Activated naive CD4-positive, alpha-beta T cell treated with anti-CD3 and anti-CD28 coated beads for 36 hours (primary cell): ENCODE results near the gene DIP2C. TPM values are rescaled to one million over a fixed set of nuclear protein-coding genes. Genes with fewer than 3 reads are reported as not detected.

Experiments
- CTCF ChIA-PET: fragments of 350-600 bp; sonication (Branson Sonifier 250); formaldehyde crosslinking; loops from one replicate; lab custom pipeline; 2021; ENCODE audit warnings: antibody characterized with exemption; lab: Charles Lee
- DNase-seq: peaks from one replicate; pipeline ENCODE4 v3.0.0-alpha.2; 2020
- H3K27ac Mint-ChIP-seq: one replicate; pipeline ENCODE4 v1.8.0; 2021; ENCODE audit warnings: mild to moderate bottlenecking, mixed read lengths
- H3K27me3 Mint-ChIP-seq: one replicate; pipeline ENCODE4 v1.8.0; 2021; ENCODE audit warnings: low read depth, mixed read lengths
- H3K36me3 Mint-ChIP-seq: one replicate; pipeline ENCODE4 v1.8.0; 2021; ENCODE audit warnings: low read depth, mixed read lengths
- H3K4me1 Mint-ChIP-seq: one replicate; pipeline ENCODE4 v1.8.0; 2021; ENCODE audit warnings: low read depth, mixed read lengths
- H3K4me3 Mint-ChIP-seq: one replicate; pipeline ENCODE4 v1.8.0; 2021; ENCODE audit warnings: mild to moderate bottlenecking, moderate library complexity, mixed read lengths
- H3K9me3 Mint-ChIP-seq: one replicate; pipeline ENCODE4 v1.8.0; 2021; ENCODE audit warnings: mixed read lengths
- intact Hi-C: fragments of 100-400 bp; cut with micrococcal nuclease; formaldehyde crosslinking; loops from one replicate; pipeline ENCODE4 v1.15.1; 2023
- total RNA-seq, 2 experiments: library from RNA; stranded (reverse); gene quantifications; one replicate each; pipeline ENCODE4 v1.2.3, GENCODE V29; 2021

Gene DIP2C
- total RNA-seq, 2 experiments from 2014 or later, result 0.67 to 0.91 TPM

DNA sequence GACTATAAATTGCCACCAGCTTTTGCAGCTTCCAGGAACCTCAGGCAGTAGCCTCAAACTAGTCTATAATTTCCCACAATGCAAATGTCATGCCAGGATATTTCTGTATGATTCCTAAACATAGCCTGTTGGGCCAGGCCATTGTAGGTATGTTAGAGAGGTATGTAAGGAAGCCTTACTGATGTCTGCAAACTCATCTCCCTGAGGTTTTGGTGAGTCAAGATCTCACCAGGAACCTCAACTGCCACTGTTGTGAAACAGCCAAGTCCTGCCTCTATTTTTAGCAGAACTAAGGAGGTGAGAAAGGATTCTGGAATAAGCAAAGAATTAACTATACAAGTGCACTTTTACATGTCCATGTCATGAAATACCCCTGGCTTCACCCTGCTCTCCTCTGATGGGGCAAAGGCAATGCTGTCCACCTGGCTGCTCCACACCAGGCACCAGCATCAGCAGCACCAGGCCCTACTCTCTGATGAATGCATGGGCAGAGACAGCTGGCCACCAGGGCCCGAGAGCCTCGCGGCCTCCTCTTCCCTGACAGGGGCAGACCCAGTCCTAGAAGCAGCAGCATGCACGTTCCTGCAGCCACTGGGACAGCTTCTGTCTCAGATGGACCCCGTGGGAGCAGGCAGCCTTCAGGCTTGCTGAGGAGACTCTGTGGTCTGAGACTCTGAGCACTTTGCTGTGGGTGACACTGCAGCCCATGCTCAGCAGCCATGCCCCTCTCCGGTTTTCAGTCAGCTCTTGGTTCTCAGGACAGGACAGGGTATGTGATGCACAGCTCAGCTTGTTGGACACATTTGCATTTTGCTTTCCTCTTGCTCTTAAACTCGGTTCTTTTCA is 407.0 kb downstream of the DIP2C start:
- Mint-ChIP-seq H3K36me3 (peaks cover 1% of the 10 kb centered on the region), H3K27me3 (no peaks in the 10 kb centered on the region), H3K27ac (no peak overlapping the region), H3K4me1 (peaks cover 5% of the 10 kb centered on the region), H3K4me3 (no peak overlapping the region), H3K9me3 (no peaks in the 10 kb centered on the region)
- intact Hi-C loops, result no loop called here
- CTCF ChIA-PET, result no interaction called here
- DNase-seq, result no peak

DNA sequence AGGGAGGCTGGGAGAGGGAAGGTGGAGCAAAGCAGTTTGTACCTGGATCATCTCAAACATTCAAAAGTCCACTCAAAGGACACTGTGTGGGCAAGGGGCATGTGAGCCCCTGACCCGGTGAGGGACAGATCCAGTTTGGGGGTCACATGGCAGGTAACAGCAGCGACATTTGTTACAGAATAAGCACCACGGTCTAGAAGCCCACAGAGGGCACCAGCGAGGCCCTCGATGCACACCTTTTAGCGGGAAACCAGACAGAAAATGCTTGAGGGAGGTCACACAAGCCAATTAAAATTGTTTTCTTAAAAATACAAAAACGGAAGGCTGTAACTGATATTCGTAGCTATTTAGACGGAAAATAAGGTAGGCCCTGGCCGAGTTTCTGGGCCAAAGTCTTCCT is 409.8 kb downstream of the DIP2C start:
- intact Hi-C loops, result no loop called here
- no peak overlapping the region for H3K27ac Mint-ChIP-seq
- CTCF ChIA-PET, result no interaction called here

DNA sequence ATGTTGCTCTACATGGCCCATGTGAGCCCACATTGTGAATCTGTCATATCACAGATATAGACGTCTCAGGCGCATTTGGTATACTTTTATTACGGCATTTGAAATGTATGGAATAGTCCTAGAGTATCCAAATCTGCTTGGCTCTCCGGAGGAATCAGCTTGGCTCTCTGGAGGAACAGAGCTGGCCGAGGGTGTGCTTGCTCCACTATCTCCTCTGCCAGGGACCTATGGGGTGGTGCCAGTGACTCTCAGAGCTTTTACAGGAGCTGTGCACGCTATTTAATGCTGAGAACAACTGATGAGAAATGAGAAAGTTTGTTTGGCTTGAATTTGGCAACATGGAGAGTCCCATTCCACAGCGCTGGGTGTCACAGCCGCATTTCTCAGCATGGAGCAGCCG is 410.2 kb downstream of the DIP2C start:
- DNase-seq, result no peak
- peaks cover 3% of the 10 kb centered on the region for H3K36me3 Mint-ChIP-seq
- CTCF ChIA-PET, result no interaction called here
- no peak overlapping the region for H3K27ac Mint-ChIP-seq
- no peaks in the 10 kb centered on the region for H3K9me3 Mint-ChIP-seq
- H3K27me3 Mint-ChIP-seq, result no peaks in the 10 kb centered on the region
- intact Hi-C loops, result no loop called here
- H3K4me1 Mint-ChIP-seq, result peaks cover 5% of the 10 kb centered on the region
- no peak overlapping the region for H3K4me3 Mint-ChIP-seq

More for the DNA sequence above, 409.8 kb downstream of the DIP2C start:
- no peak for DNase-seq
- Mint-ChIP-seq H3K9me3 (no peaks in the 10 kb centered on the region), H3K36me3 (peaks cover 3% of the 10 kb centered on the region), H3K4me3 (no peak overlapping the region), H3K27me3 (no peaks in the 10 kb centered on the region), H3K4me1 (peaks cover 5% of the 10 kb centered on the region)

DNA sequence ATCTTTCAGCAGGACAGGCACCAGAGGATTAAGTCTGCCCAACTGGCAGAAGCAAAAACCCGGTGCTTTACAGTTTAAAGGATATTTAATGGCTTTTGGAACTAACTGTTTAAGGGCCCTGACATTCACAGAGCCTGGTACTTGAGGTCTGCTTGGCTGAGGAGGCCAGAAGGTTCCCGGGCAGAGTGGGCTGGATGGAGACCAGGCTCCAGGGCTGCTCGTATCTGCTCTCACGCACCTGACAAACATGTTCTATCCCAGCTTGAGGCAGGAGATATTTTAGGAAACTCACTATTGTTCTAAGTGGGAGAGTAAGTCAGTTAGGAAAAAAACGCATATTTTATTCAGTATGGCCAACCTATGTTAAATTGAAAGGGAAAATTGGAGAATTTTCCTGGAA is 410.8 kb downstream of the DIP2C start:
- CTCF ChIA-PET, result no interaction called here
- Mint-ChIP-seq H3K9me3 (no peaks in the 10 kb centered on the region), H3K4me1 (peaks cover 1% of the 10 kb centered on the region), H3K27ac (no peak overlapping the region), H3K4me3 (no peak overlapping the region), H3K36me3 (peaks cover 3% of the 10 kb centered on the region), H3K27me3 (no peaks in the 10 kb centered on the region)
- DNase-seq, result no peak
- intact Hi-C loops, result no loop called here

DNA sequence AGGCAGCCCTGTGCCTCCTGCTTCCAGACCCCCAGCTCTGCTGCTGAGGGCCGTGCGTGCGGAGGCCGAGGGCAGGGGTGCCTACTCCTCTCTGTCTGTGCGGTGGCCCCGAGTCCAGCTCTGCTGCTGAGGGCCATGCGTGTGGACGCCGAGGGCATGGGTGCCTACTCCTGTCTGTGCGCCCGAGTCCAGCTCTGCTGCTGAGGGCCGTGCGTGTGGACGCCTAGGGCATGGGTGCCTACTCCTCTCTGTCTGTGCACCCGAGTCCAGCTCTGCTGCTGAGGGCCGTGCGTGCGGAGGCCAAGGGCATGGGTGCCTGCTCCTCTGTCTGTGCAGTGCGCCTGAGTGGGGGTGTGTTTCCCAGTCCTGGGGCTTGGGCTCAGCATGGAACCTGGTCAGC is 411.5 kb downstream of the DIP2C start:
- H3K4me1 Mint-ChIP-seq, result no peaks in the 10 kb centered on the region
- DNase-seq, result no peak
- no peak overlapping the region for H3K27ac Mint-ChIP-seq
- H3K4me3 Mint-ChIP-seq, result no peak overlapping the region
- intact Hi-C loops, result no loop called here
- CTCF ChIA-PET, result no interaction called here
- H3K36me3 Mint-ChIP-seq, result peaks cover 2% of the 10 kb centered on the region
- H3K27me3 Mint-ChIP-seq, result no peaks in the 10 kb centered on the region
- no peaks in the 10 kb centered on the region for H3K9me3 Mint-ChIP-seq

DNA sequence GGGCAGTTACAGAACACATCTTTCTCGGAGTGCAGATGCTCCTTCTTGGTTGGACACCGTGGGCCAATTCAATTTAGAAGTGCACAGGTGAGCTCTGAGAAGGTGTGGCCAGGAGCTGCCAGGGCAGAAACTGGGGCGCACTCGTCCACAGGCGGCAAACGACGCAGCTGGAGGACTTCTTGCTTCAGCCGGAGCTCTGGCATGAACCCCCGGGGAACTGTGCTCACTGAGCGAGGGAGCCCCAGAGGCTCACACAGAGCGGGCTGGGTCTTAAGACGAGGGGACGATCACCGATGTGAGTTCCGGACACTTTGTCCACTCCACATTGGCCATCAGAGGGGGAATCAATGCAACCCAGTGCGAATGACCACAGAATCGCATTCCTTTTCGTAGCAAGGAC is 413.8 kb downstream of the DIP2C start:
- no peaks in the 10 kb centered on the region for H3K27me3 Mint-ChIP-seq
- peaks cover 1% of the 10 kb centered on the region for H3K4me1 Mint-ChIP-seq
- CTCF ChIA-PET, result no interaction called here
- peaks cover 2% of the 10 kb centered on the region for H3K36me3 Mint-ChIP-seq
- DNase-seq, result no peak
- intact Hi-C loops, result no loop called here
- H3K9me3 Mint-ChIP-seq, result no peaks in the 10 kb centered on the region
- no peak overlapping the region for H3K27ac Mint-ChIP-seq
- H3K4me3 Mint-ChIP-seq, result no peak overlapping the region

DNA sequence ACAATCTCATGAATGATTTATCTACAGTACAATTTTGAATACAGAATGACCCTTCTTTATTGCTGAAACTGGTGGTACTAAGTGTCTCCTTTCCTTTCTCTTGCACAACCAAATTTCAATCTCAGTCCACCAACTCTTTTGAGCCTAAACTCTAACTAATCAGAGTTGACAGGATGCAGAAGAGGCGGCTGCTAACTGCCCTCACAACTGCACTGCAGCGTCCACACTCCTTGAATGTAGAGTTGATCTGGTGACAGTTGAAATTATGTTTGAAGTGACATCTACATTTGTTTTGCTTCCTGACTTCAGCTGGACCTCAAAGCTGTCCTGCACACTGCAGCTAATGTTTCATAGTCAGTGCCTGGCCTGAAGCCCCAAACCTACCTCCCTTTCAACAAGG is 414.6 kb downstream of the DIP2C start:
- Mint-ChIP-seq H3K27ac (no peak overlapping the region), H3K4me3 (no peak overlapping the region), H3K36me3 (peaks cover 2% of the 10 kb centered on the region), H3K27me3 (no peaks in the 10 kb centered on the region), H3K9me3 (no peaks in the 10 kb centered on the region), H3K4me1 (peaks cover 1% of the 10 kb centered on the region)
- intact Hi-C loops, result no loop called here
- CTCF ChIA-PET, result no interaction called here
- DNase-seq, result no peak

DNA sequence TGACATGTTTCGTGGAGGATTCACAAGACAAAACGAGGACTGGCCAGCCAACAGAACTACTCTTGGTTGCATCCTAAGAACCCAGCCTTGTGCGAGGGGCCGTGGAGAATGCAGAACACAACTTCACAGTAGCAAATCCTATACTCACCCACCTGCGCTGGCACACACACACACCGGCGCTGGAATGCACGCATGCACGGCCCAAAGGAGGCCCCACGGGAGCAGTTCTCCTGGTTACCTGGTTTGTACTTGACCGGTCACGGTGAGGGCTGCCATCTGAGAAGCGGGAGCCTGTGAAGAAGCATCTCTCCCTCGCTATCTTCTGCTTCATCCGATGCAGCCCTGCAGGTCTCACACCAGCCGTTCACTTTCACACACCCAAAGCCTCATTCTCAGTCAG is 416.4 kb downstream of the DIP2C start:
- Mint-ChIP-seq H3K4me1 (peaks cover 1% of the 10 kb centered on the region), H3K4me3 (no peak overlapping the region), H3K27ac (no peak overlapping the region), H3K9me3 (no peaks in the 10 kb centered on the region), H3K36me3 (peaks cover 2% of the 10 kb centered on the region), H3K27me3 (no peaks in the 10 kb centered on the region)
- intact Hi-C loops, result no loop called here
- CTCF ChIA-PET, result no interaction called here
- DNase-seq, result no peak

DNA sequence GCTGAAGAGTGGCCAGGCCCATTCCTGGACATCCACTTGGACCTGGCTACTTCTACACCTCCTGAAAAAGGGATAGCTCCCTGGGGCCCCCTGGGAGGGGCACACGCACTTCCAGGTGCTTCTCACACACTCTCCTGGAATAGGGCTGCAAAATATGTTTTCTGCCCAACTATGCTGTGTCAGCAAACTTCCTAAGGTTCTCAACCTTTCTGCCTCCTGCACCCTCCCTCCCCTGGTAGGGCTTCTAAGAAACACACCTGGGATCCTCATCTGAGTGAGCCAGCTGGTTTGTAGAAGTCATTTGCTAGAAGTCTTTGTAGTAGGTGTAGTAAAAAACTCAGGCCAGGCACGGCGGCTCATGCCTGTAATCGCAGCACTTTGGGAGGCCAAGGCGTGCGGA is 417.7 kb downstream of the DIP2C start:
- no peak overlapping the region for H3K4me3 Mint-ChIP-seq
- CTCF ChIA-PET, result interaction anchor here (0.7 kb wide), 1 partner anchor 300 kb away, joined by 3 read pairs; no protein-coding TSS in a partner anchor
- intact Hi-C loops, result no loop called here
- no peaks in the 10 kb centered on the region for H3K27me3 Mint-ChIP-seq
- no peaks in the 10 kb centered on the region for H3K9me3 Mint-ChIP-seq
- H3K27ac Mint-ChIP-seq, result no peak overlapping the region
- no peaks in the 10 kb centered on the region for H3K36me3 Mint-ChIP-seq
- DNase-seq, result no peak
- H3K4me1 Mint-ChIP-seq, result peaks cover 1% of the 10 kb centered on the region

DNA sequence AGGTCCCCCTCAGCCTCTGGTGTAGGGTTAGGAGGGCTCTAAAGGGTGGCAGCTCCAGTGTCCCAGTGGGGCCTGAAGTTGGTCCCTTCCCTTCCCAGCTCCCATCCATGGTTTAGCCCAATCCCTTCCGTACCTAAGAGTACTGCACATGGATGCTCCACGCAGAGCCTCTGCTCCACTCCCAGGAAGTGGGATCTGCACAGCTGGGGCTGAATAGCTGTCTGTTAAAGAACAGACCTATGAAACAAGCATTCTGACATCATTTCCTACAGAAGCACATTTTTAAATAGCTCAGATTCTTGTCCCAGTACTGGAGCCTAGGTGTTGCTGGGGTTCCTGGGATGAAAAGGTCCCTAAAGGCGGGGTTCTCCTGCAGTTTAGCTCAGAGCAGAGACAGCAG is 418.3 kb downstream of the DIP2C start:
- H3K27me3 Mint-ChIP-seq, result no peaks in the 10 kb centered on the region
- H3K27ac Mint-ChIP-seq, result no peak overlapping the region
- H3K4me1 Mint-ChIP-seq, result peaks cover 1% of the 10 kb centered on the region
- H3K36me3 Mint-ChIP-seq, result no peaks in the 10 kb centered on the region
- CTCF ChIA-PET, result no interaction called here
- H3K4me3 Mint-ChIP-seq, result no peak overlapping the region
- H3K9me3 Mint-ChIP-seq, result no peaks in the 10 kb centered on the region
- no peak for DNase-seq
- intact Hi-C loops, result no loop called here

DNA sequence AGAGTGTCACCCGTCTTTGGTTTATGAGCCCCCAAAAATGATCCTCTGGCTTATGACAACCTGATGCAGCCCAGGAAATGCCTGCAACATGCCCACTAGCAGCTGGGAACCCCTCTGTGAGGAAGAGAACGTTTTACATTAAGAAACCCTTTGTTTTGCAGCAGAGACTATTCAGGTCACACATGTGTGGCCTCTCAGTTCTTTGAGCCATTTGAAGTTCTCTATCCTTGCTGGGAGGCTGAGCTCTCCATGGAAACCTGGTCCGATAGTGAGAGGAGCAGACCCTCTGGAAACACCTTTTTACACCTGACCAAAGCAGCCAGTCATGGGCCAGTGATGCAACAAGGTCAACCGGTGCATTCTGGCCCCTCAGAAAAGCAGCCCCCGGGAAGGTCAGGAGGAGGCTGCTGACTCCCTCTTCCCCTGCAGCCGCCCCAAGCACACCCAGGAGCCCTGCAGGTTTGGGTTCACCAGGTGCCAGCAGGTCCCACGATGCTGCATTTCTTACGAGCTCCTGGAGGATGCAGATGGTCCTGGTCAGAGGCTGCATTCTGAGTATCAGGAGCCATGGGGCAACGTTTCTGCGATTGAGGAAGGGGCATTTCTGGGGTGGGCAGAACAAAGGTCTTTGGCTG is 419.9 kb downstream of the DIP2C start:
- no peak for DNase-seq
- no peaks in the 10 kb centered on the region for H3K36me3 Mint-ChIP-seq
- H3K27ac Mint-ChIP-seq, result no peak overlapping the region
- intact Hi-C loops, result no loop called here
- no peak overlapping the region for H3K4me3 Mint-ChIP-seq
- H3K27me3 Mint-ChIP-seq, result no peaks in the 10 kb centered on the region
- CTCF ChIA-PET, result no interaction called here
- H3K4me1 Mint-ChIP-seq, result peaks cover 1% of the 10 kb centered on the region
- no peaks in the 10 kb centered on the region for H3K9me3 Mint-ChIP-seq

DNA sequence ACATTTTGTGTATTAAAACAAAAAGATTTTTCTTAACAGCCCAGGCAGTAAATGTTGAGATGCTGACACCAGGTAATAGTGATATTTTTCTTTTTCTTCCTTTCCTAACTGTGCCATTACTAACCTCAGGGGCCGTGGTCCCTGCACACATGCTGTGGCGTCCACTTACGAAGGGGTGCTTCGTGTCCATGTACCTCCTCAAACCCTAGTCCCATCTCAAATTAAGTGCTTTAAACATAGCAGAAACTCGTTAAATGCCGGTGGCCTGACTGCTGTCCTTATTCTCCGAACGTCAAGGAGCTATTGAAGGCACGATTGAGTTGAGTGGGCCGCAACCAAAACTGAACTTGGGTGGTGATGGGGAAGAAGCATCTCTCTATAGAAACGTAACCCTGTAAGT is 421.8 kb downstream of the DIP2C start:
- Mint-ChIP-seq H3K36me3 (no peaks in the 10 kb centered on the region), H3K27ac (no peak overlapping the region), H3K4me1 (peaks cover 1% of the 10 kb centered on the region), H3K4me3 (no peak overlapping the region), H3K9me3 (no peaks in the 10 kb centered on the region), H3K27me3 (no peaks in the 10 kb centered on the region)
- DNase-seq, result no peak
- intact Hi-C loops, result no loop called here
- CTCF ChIA-PET, result no interaction called here

DNA sequence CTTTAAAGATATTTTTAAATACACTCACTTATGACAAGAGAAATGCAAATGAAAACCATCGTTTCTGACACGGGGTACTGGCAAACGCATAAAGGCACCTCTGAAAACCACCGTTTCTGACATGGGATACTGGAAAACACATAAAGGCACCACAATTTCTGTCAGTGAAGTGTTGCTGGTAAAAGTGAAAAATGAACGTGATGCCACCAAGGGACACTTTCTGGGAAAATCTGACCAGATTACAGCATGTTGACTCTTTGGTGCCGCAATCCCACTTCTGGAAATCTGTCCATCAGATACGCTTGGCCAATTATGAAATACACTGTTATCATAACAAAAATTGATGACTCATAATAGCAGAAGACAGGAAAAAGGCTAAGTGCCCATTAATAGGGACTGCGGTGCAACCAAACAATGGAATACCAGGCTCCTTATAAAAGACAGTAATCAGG is 422.5 kb downstream of the DIP2C start:
- intact Hi-C loops, result no loop called here
- peaks cover 1% of the 10 kb centered on the region for H3K4me1 Mint-ChIP-seq

More for the DNA sequence above, 422.5 kb downstream of the DIP2C start:
- Mint-ChIP-seq H3K36me3 (no peaks in the 10 kb centered on the region), H3K4me3 (no peak overlapping the region), H3K9me3 (no peaks in the 10 kb centered on the region), H3K27me3 (no peaks in the 10 kb centered on the region), H3K27ac (no peak overlapping the region)
- CTCF ChIA-PET, result no interaction called here
- no peak for DNase-seq
